Mesothelial cell of epicardium (in vitro differentiated cells): Measurements from ENCODE around the gene PTX4. TPM values are rescaled to one million over a fixed set of nuclear protein-coding genes. Genes with fewer than 3 reads are reported as not detected.
"Not testable (repeated sequence)": the region's sequence is repeated elsewhere in the genome, so short reads cannot be mapped to it uniquely, and the experiment has no call there.

ENCODE experiments used
- DNase-seq, 2 experiments: peaks; one replicate each; pipeline ENCODE4 v3.0.0; 2021; ENCODE audit warnings: low spot score in 2 of 2; ENCODE audit not compliant: unreplicated experiment in 2 of 2
- H3K27ac Mint-ChIP-seq: 2 replicates; pipeline ENCODE4 v1.8.0; 2021; ENCODE audit warnings: mixed read lengths
- H3K27me3 Mint-ChIP-seq: 2 replicates; pipeline ENCODE4 v1.8.0; 2021; ENCODE audit warnings: low read depth, mixed read lengths
- H3K36me3 Mint-ChIP-seq: 2 replicates; pipeline ENCODE4 v1.8.0; 2021; ENCODE audit warnings: mixed read lengths
- H3K4me1 Mint-ChIP-seq: 2 replicates; pipeline ENCODE4 v1.8.0; 2021; ENCODE audit warnings: mixed read lengths
- H3K4me3 Mint-ChIP-seq: 2 replicates; pipeline ENCODE4 v1.8.0; 2021; ENCODE audit warnings: mild to moderate bottlenecking, moderate library complexity, mixed read lengths
- H3K9me3 Mint-ChIP-seq: 2 replicates; pipeline ENCODE4 v1.8.0; 2021; ENCODE audit warnings: mixed read lengths
- CTCF ChIP-seq: fragments of 200-600 bp; sonication (generic); IDR thresholded peaks from one replicate; pipeline ENCODE4 v1.5.0; 2021; ENCODE audit warnings: antibody characterized with exemption; ENCODE audit not compliant: unreplicated experiment
- total RNA-seq: library from RNA; stranded (reverse); gene quantifications from 3 replicates; pipeline ENCODE4 v1.2.1, GENCODE V29; 2021

The PTX4 gene
- total RNA-seq, 1 donor from 2014 or later: not detected

- Mint-ChIP-seq H3K36me3 (no peaks in the 10 kb centered on the region), H3K4me3 (no peak overlapping the region), H3K4me1 (no peaks in the 10 kb centered on the region), H3K27me3 (no peaks in the 10 kb centered on the region), H3K27ac (no peak overlapping the region), H3K9me3 (no peaks in the 10 kb centered on the region)
- DNase-seq: no peak
- TF ChIP-seq CTCF: no peak
Measured at GRCh38 chr16:1443403-1443973, 45.3 kb downstream of the PTX4 start.

GRCh38 chr16:1442697-1443096 is 46.0 kb downstream of the PTX4 start:
- TF ChIP-seq CTCF: no peak
- no peaks in the 10 kb centered on the region for H3K9me3 Mint-ChIP-seq
- no peak overlapping the region for H3K4me3 Mint-ChIP-seq
- no peak for DNase-seq
- H3K4me1 Mint-ChIP-seq: no peaks in the 10 kb centered on the region
- H3K36me3 Mint-ChIP-seq: no peaks in the 10 kb centered on the region
- no peak overlapping the region for H3K27ac Mint-ChIP-seq
- H3K27me3 Mint-ChIP-seq: no peaks in the 10 kb centered on the region

- Mint-ChIP-seq H3K27ac (no peak overlapping the region), H3K27me3 (no peaks in the 10 kb centered on the region), H3K36me3 (no peaks in the 10 kb centered on the region), H3K9me3 (no peaks in the 10 kb centered on the region), H3K4me3 (no peak overlapping the region), H3K4me1 (no peaks in the 10 kb centered on the region)
- no peak for TF ChIP-seq CTCF
- DNase-seq: no peak
Measured at GRCh38 chr16:1441391-1441829, 47.3 kb downstream of the PTX4 start.

GRCh38 chr16:1439699-1440074 is 49.1 kb downstream of the PTX4 start:
- not testable (repeated sequence) for H3K4me3 Mint-ChIP-seq, H3K27ac Mint-ChIP-seq, H3K9me3 Mint-ChIP-seq, H3K4me1 Mint-ChIP-seq, H3K27me3 Mint-ChIP-seq, DNase-seq, H3K36me3 Mint-ChIP-seq

- H3K4me3 Mint-ChIP-seq: no peak overlapping the region
- TF ChIP-seq CTCF: no peak
- no peak for DNase-seq
- H3K9me3 Mint-ChIP-seq: no peaks in the 10 kb centered on the region
- H3K4me1 Mint-ChIP-seq: no peaks in the 10 kb centered on the region
- no peak overlapping the region for H3K27ac Mint-ChIP-seq
- H3K27me3 Mint-ChIP-seq: no peaks in the 10 kb centered on the region
- no peaks in the 10 kb centered on the region for H3K36me3 Mint-ChIP-seq
Measured at GRCh38 chr16:1439058-1439698, 49.6 kb downstream of the PTX4 start.

GRCh38 chr16:1438229-1439057 is 50.3 kb downstream of the PTX4 start:
- TF ChIP-seq CTCF: no peak
- H3K27ac Mint-ChIP-seq: no peak overlapping the region

More at GRCh38 chr16:1438229-1439057, 50.3 kb downstream of the PTX4 start:
- no peak overlapping the region for H3K4me3 Mint-ChIP-seq
- no peaks in the 10 kb centered on the region for H3K4me1 Mint-ChIP-seq
- H3K36me3 Mint-ChIP-seq: no peaks in the 10 kb centered on the region
- no peaks in the 10 kb centered on the region for H3K9me3 Mint-ChIP-seq
- no peak for DNase-seq
- H3K27me3 Mint-ChIP-seq: no peaks in the 10 kb centered on the region
